ENCODE measurements around the gene DISP2.

Gene DISP2

GRCh38 chr15:40327457-40327856 is 30.6 kb upstream of the DISP2 start:
- DNase-seq, result no peak

DNA sequence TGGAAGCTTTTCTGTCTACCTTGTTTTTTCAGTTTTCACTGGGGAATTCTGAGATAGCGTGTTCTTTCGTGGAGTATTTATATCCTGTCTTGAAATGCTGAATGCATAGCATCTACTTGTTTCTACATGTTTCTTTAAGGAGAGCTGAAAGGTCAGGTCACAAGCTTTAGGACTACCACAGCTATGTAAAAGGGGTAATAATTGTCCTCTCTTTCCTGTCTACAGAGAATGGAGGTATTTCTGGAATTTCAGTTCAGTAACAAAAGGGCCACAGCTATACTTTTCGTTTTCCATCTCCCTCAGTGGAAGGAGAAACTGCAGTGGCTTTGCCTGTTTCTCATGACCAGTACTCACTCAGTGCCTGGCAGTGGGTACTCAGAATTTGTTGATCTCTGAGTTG is 29.8 kb upstream of the DISP2 start:
- no peak for DNase-seq

GRCh38 chr15:40328751-40329150 is 29.3 kb upstream of the DISP2 start:
- DNase-seq, result no peak

GRCh38 chr15:40329804-40330203 is 28.2 kb upstream of the DISP2 start:
- DNase-seq, result no peak

GRCh38 chr15:40330368-40330836 is 27.6 kb upstream of the DISP2 start:
- DNase-seq, result no peak

DNA sequence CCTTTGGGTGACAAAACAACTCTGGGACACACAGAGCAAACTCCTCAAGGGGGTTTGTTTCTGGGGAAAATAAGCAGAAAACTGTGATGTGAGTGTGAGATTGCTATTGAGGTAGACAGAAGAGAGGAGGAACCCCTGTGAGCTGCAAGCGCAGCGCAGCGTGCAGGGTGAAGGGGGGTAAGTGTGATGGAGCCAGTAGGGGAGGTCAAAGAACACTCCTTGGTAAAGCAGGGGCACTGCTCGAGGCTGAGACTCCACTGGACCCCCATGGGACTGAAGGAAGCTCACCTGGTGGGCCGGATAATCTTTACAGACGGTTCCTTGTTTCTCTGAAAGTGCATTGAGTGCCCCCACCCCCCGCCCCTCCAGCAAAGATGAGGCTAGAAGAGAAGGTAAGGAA is 27.0 kb upstream of the DISP2 start:
- no peak for DNase-seq

- DNase-seq, result no peak
These were observed 26.4 kb upstream of the DISP2 start for GRCh38 chr15:40331637-40332036.

DNA sequence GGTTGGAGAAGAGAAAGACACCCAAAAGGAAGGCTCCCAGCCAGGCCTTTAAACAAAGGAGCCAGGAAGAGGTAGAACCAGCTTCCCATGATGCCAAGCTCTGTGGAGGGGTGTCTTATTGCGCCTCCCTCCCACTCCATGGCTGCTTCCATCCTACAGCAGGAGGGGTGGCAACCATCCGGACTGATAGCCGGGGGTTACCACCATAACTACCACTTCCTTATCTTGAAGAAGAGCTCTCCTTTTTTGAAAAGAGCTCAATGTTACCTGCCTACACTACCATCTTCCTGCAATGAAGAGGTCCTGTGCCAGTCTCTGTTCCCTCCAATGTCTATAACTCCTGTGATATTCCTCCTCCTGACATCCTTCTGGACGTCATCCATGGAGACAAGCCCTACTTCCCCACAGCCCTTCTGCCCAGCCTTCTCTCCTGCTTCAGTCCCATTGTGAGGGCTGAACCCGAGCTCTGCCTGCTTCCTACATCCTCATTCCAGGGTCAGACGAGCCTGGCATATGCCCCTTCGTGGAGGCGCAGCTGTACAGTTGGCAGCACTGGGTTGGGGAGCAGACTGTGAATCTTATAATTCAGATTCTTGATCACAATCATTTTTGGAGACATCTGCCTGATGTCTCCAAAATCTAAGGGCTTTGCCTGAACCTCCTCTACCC is 25.8 kb upstream of the DISP2 start:
- no peak for DNase-seq

DNA sequence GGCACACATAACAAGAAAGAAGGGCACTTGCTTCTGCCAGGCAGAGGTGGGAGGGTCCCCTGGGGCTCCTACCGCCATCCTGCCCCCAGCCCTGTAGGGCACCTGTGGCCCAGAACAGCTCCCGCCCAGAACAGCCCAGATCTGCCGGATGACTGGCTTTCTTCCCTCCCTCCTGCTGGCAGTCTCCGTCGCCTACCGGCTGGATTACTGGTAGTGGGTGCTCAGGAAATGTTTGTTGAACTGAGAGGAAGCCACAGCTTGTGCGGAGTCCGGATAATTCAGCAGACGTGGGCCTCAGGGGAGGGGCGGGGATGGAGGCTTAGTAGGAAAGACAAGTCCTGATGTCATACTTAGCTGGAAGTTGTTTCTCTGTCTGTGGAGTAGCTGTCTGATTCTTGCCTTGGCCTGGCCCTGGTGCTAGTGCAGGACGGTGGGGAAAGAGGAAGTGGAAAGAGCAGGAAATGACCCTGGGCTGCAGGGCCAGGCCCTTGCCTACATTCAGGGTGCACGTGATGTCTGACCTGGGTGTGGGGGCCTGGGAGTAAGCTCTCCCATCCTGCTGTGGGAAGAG is 24.0 kb upstream of the DISP2 start:
- peak; percentile 36 for DNase-seq

DNA sequence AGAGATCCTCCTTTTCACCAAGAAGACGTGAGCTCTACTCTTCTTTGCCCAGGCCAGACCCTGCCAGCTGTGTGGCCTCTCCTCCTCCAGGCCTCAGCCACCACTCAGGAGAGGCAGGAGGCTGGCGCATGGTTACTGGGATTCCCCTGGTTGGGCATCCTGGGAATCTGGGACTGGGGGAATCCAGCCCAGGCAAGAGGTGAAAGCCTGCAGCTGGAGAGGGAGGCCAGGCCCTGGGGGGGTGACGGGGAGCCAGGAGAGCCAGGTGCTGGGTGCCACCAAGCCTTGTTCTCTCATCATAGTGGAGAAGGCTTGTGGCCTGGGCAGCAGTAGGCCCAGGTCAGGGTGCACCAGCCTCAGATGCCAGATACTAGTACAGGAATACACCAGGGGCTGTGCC is 23.5 kb upstream of the DISP2 start:
- no peak for DNase-seq

DNA sequence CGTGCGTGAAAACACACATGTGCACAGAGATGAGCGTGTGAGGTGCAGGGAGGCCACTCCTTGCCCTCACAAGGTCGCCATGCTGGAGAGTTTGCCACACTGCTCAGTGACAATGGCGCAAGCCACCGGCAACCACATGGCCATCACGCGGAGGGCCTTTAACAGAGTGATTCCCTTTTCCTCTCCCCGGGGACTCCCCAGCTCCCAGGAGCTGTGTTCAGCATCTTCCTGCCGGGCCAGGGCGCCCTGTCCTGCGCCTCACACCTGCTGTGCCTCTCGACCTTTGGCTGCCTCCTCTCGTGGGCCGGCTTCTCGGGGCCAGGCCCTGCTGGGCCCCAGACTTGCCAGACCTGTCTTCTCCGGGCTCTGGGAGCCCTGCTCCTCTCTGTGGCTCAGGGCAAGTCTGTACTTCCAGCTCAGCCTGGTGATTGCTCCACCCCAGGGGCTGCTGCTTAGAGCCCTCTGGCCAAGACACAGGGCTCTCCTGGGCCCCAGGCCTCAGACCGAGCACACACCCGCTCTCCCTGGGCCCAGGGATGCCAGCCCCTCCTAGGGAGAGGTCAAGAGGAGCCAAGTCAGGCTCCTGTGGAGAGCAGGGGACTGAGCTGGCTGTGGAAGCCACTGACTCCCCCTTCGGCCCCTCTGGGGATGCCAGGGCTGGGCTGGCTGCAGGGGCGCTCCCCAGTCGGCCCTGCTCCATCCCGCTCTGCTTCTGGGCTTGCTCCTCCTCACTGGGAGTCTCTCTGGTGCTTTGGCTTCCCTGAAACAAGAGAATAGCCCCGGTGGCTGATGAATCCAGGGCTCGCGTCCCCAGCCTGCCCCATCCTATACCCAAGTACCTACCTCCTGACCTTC is 22.9 kb upstream of the DISP2 start:
- DNase-seq, result no peak

- no peak for DNase-seq
These were observed 21.9 kb upstream of the DISP2 start for GRCh38 chr15:40335938-40336743.

DNA sequence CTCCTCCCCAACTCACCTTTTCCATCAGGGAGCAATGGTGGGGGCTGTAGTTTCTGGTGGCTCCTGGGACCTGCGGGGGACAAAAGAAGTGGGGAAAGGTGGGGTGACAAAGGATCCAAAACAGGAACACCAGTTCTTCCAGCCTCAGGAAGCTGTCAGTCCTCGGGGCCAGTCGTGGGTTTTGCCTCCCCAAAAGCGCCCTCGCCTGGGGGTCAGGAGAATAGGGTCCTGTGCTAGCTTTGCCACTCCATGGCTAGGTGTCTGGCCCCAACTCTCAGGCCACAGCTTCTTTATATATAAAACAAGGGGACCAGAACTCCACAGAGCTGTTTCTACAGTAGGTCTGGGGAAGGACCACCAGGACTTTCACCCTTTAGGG is 21.3 kb upstream of the DISP2 start:
- DNase-seq, result no peak

DNA sequence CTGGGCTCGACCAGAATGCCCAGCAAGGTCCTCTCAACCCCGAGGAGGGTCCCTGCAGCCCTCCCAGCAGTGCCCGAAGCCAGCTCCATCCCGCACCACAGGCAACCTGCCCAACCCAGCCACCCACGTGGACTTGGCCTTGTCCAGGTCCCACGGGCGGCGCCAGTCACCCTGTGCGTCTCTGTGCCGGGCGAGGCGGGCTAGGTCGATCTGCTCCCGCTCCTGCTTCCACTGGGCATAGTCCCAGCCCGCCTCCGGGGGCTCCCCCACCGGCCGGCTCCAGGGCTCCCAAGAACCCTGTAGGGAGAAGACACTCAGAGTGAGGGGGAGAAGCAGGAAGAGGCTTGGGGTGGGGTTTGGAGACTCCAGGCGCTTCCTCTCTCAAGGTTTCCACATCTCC is 20.4 kb upstream of the DISP2 start:
- no peak for DNase-seq

DNA sequence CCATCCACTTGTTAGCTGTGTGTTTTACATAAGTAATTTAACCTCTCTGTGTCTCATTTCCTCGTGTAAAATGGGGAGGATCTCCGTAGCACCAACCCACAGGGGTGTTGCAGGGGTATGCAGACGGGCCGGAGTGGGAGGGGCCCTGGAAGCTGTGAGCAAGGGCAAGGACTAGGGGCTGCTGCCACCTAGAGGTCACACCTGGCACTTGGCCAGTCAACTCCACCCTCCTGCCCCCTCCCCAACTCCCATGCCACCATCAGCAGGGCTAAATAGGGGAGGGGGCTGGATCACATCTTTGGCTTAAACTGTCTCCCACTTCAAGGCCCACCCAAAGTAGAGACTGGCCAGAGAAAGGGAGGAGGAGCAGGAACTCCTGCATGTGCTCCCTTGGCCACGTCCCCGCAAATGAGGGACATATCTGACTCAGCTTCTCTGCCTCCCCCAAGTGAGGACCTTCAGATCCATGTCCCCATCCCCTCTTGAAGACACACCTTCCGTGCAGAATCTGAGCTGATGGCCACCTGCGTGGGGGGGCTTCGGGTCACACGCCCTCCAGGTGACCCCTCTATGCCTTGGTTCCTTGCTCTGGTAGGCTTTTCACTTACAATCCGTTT is 19.9 kb upstream of the DISP2 start:
- DNase-seq, result peak; percentile 79

DNA sequence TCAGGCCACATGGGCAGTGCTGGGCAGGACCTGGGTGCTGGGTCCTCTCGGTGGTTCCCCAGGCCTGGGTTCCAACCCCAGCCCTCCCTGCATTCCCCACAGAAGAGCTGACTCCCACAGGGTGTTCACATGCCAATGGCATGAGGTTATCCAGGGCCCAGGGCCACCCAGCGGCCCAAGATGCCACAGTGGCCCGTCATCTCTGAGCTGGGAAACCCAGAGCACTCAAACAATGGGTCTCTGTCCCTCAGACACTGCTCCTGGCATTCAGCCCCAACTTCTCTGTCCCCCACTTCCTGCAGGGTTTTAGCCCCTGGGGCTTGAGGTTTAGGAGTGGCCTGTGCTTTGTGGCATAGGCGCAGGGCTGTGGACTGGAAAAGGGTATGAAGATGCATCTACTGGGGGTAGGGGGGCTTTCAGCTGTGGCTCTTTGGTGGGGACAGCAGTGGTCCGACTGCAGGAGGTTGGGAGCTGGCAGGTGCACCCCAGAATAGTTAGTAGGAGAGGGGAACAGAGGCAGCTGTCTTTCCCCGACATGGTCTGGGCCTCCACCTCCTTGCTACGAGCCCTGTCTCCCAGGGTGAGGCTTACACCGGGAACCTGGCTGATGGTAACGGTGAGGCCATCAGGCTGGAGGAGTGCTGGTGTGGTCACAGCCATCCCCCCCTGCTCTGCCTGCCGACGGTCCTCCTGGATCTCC is 18.9 kb upstream of the DISP2 start:
- DNase-seq, result no peak

- DNase-seq, result no peak
These were observed 18.4 kb upstream of the DISP2 start for GRCh38 chr15:40339621-40339945.

DNA sequence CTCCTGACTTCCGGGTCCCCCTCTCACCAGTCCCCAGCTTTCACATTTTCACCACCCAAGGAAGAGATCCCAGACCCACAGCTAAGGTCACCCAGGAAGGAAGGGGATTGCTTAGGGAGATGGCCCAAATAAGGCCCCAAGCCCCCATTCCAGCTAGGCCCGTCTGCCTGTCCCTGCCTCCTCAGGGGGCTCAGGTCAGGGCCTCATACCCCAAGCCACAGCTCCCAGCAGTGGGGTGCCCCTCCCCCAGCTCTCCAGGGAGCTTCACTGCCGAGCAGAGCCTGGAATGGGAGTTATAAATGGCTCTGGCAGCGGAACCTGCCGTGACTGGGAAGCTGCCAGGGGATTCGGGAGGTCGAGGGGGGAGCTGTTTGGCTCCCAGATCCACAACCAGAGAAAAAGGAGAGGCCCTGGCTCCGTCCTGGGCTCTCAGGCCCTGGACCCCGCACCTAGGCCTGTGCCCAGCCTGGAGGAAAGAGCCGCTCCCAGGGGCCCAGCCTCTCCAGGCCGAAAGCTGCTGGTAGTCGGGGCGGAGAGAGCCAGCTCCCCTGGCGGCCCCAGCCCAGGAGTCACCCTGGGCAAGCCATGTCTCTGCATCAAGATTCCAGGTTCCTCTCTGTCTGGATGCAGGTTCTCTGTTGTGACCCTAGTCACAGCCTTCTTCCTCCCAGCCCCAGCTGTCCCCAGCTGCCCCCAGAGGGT is 17.8 kb upstream of the DISP2 start:
- DNase-seq, result no peak

DNA sequence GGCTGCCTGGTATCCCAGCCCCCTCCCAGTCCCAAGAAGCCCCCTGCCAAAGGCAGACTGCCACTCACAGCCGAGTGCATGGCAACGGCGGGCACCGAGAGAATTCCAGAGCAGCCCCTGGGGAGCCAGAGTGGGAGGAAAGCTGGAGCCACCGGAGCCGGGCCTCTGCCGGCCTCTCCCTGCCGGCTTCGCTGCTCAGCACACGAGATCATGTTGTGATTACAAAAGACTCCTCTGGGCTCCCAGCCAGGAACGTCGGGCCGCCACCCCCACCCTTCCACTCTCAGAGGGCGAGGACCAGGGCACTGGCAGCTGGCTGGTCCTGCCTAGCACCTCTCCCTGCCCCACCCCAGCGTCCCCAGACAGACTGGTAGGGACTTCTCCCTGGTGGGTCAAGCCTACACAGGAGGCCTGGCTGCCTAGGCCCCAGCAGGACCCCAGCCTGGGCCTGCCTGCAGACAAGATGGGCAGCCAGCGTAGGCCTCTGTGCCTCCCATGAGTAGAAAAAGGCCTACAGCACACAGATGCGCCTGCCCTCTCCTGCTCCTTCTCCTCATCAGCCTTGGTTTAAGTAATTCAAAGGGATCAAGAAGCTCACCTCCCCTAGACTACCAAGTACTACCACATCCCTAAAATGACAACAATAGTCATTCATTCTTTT is 17.1 kb upstream of the DISP2 start, which contains the start of gene CCDC9B:
CCDC9B (minus strand) TSS at position 200 of the 661 bp plus-strand sequence; CDS start at position 80, 120 bp downstream.
- no peak for DNase-seq

GRCh38 chr15:40342416-40343320 is 15.4 kb upstream of the DISP2 start:
- no peak for DNase-seq

Data from CD4-positive, alpha-beta T cell treated with Interleukin-21 for 1 hour (primary cell).